CD4-positive, alpha-beta T cell treated with Interleukin-2 at 100 ng/mL for 4 hours (primary cell): ENCODE data around the gene LBX2.

ENCODE experiments used
- DNase-seq: peaks from one replicate; pipeline ENCODE4 v3.0.0-alpha.2; 2020; ENCODE audit warnings: low spot score

Gene LBX2

GRCh38 chr2:74525717-74526648 is 26.6 kb upstream of the LBX2 start, which contains the start of gene DQX1:
DQX1 (minus strand) TSS chr2:74526231; CDS start chr2:74525729, 502 bp downstream.
- peak; percentile 20 for DNase-seq

DNA sequence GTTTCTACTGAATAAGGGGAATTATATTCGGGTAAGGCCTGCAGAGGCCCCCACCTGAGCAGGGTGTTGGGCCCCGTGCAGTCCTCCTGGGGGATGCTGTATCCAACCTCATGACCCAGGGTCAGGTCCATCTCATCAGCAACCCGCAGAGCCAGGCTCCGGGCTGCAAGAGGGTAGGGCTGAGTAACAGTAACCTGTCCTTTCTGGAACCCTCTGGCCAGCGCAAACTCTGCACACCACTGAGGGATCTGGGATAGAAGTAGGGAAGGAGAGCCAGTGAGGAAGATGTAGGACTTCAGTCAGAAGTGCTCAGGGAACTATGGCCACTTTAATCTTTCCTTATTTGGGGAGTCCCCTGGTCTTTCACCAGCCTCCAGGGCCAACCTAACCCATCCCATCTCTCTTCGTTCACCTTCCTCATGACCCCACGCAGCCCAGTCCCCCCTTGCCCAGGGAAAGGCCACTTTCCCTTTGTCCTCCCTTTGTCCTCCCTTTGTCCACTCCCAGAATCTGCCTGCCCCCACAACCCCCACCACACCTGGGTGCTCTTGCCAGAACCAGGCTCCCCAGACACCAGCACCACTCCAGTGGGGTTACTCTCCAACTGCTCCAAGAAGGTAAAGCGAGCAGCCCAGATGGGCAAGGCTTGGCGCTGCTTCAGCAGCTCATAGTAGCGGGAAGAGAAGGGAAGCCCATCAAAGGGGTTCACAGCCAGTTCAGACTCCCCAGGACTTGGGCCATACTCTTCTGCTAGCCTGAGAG is 25.7 kb upstream of the LBX2 start:
- DNase-seq: no peak

DNA sequence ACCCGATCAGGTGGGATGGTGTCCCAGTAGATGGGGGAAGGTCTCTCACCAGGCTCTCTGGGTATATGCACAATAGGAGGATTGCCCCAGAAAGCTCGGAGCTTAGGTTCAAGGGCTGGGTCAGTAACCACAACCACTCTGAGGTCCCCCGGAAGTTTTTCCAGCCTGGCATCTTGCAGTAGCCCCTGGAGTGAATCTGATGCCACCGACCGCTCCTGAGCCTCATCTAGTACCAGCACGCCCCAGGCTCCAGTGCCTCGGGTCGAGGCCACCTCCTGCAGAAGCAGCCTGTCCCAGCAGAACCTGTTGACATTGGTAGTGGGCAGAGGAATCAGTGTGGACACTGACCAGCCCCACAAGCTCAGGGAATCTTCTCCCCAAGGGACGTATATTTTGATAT is 24.6 kb upstream of the LBX2 start:
- no peak for DNase-seq

- no peak for DNase-seq
Measured at GRCh38 chr2:74522516-74522915, 23.1 kb upstream of the LBX2 start.

DNA sequence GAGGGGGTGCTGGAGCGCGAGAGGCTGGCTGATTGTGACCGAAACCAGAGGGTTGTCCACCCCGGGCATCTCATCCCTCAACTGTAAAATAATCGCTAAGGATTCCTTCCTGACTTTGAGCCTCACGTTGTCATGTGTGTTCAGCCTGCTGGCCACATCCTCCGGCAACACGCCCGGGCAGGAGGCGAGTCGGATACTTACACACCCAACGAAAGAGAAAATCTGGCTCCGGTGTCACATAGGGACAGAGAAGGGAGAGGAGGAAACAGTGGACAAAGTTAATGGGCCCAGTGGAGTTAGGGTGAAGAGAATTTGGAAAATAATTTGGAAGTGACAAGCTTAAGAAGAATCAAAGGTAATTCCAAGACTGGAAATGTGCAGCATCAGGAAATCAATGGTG is 17.2 kb upstream of the LBX2 start:
- no peak for DNase-seq

DNA sequence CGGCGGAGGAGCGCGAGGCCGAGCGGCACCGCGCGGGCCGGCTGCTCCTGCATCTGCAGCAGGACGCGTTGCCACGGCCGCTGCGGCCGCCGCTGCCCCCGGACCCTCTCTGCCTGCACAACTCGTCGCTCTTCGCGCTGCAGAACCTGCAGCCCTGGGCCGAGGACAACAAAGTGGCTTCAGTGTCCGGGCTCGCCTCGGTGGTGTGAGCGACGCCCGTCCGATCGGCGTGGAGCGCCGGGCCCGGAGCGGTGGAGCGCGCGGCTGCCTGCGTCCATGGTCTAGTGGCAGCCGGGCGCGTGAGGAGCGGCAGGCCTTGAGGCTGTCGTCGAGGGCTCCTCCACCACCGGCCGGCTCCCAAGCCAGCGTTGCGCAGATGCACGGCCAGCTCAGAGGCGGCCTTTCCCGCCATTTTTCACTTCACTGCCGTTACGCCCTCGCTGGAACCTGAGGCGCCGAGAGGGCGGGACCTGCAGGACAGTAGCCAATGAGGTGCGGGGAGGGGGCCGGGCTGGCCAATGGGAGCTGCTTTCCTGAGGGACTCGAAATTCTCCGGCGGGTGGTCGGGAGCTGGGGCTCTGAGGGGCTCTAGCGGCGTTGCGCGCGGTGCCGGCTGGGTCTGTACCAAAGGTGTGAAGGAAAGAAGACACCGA is 16.7 kb upstream of the LBX2 start:
- DNase-seq: peak; percentile 78

DNA sequence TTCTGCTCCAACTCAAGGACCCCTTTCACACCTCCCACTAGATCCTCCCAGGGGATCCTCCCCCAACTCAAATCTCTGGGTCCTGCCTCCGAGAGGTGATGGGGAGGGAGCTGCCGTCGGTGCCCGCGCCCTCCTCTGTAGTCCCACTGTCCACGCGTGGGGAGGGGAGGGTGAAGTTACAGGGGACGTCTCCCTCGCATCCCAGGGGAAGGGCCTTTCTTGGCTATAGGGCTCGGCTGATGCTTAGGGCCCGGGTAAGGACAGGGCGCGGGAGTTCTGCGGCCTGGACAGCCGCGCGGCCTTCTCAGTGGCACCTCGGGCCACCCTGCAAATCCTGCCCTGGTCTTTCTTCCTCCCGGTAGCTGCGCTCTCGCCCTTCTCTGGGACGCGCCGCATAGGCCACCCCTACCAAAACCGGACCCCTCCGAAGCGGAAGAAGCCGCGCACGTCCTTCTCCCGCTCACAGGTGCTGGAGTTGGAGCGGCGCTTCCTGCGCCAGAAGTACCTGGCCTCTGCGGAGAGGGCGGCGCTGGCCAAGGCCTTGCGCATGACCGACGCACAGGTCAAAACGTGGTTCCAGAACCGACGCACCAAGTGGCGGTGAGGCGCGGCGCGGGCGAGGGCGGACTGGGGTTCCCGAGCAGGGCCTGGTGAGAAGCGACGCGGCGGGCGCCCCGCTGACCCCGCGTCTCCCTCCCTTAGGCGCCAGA is 16.0 kb upstream of the LBX2 start:
- DNase-seq: no peak

DNA sequence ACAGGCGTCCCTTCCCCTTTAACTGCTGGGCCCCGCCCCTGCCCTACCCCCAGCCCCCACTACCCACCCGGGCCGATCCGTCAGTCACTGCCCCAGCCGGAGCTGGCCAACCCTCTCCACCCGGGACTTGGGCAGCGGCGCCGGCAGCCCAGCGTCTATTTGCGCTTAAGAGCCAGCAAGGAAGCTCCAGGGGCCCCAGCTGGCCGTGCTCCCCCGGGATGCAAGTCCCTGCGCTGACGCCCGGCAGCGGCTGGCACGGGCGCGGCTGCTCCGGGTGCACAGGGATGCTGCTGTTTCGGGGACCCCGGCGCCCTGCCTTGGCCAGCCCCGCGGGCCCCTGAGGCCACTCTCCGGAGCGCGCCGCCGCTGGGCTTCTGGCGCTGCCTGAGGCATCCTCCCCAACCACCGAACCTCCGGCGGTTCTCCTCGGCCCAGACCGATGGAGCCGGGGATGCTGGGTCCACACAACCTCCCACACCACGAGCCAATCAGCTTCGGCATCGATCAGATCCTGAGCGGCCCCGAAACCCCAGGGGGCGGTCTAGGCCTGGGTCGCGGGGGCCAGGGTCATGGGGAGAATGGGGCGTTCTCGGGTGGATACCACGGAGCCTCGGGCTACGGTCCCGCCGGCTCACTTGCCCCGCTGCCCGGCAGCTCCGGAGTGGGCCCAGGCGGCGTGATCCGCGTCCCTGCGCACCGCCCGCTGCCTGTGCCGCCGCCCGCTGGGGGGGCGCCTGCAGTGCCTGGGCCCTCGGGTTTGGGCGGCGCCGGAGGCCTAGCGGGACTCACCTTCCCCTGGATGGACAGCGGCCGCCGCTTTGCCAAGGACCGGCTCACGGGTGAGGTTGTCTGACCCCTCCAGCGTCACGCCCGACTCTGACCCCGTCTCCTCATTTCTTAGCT is 15.2 kb upstream of the LBX2 start, which contains the start of gene TLX2:
Gene TLX2 (plus strand): TSS at position 83 of the 903 bp plus-strand sequence. CDS start 357 bp downstream, at position 440.
- DNase-seq: no peak

- peak; percentile 35 for DNase-seq
Measured at GRCh38 chr2:74513605-74514367, 14.4 kb upstream of the LBX2 start.

GRCh38 chr2:74512744-74513604 is 13.6 kb upstream of the LBX2 start:
- no peak for DNase-seq

DNA sequence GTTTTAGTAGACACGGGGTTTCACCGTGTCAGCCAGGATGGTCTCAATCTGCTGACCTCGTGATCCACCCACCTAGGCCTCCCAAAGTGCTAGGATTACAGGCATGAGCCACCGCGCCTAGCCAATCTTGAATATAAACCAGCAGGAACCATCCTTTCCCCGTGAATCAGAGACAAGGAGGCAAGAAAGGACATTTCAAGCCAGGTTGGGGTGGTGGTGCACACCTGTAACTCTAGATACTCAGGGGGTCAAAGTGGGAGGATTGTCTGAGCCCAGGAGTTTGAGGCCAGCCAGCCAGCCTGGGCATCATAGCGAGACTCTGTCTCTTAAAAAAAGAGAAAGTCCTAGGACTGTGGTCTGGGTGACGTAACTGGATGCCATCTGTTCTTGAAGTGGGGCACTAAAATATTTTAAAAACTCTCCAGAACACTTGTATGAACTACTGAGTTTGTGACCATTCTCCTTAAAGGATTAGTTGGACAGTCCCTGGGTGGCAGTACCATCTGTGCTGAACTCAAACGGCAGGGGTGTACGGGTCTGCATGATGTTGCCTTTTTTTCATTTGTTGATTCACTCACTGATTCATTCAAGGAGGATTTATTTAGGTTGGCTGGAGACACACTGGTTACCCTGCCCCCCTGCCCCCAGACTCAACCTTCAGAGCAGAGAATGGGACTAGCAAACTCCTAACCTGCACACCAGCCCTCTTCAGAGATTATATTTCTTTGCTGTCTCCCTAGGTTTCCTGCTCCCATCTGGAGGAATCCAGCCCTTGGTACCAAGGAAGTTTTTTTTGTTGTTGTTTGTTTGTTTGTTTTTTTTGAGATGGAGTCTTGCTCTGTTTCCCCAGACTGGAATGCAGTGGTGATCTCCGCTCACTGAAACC is 11.9 kb upstream of the LBX2 start:
- DNase-seq: no peak

GRCh38 chr2:74510272-74510671 is 10.9 kb upstream of the LBX2 start:
- DNase-seq: no peak

GRCh38 chr2:74507926-74508520 is 8.6 kb upstream of the LBX2 start:
- DNase-seq: no peak

DNA sequence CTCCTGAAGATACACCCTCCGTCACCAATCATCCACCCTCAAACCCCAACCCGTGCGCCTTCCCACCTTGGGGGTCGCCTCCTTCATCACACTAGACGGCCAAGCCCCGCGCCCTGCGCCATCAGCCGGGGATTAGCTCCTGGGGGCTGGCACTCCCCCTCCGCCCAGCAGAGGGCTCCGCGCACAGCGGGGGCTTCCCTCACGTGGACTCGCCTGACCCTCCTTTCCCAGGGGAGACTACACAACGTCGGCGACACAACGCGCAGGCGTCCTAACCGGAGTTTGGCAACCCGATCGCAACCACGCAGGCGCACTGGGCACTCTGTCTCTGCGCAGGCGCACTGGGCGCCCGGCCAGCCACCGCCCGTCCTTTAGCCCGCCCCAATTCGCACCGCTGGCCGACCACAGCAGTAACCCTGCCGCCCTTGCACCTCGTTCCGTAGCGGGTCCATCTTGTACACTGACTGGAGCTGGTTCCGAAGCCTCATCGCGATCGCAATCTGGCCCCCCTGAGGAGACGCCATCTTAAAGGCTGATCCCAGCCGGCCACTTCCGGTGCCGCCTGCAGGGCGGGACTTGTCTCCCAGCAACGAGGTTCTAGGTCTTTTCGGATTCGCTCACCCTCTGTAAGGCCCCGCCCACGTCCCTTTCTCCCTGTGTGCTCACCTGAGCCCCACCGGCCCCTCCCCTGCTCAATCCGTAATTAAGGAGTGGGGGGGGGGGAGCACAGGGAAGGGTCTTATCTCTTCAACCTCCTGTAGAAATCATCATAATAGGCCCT is 7.9 kb upstream of the LBX2 start, which contains the start of gene PCGF1:
Gene PCGF1 (minus strand): TSS at position 551 of the 781 bp plus-strand sequence. CDS start 27 bp downstream, at position 524.
- peak; percentile 98 for DNase-seq

- no peak for DNase-seq
Measured at GRCh38 chr2:74505448-74506246, 6.2 kb upstream of the LBX2 start.

DNA sequence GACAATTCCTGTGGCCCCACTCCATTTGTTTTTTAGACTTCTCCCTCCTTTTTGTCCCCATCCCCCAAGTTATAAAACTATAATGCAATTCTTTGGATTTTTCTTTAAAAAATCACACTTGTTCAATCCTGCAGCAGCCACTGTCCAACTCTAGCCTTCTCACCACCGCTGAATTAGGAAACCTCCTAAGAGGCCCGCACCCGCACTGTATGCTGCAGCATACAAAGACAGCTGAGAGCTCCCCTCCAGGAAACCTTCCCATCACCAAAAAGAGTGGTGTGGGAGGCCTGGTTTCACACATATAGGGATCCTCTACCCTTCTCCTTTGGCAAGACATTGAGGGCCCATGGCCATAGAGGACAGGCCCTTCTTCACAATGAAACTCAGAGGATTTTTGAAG is 5.2 kb upstream of the LBX2 start:
- no peak for DNase-seq
